HEK293 (cell line): ENCODE measurements around the gene FGD5.

Experiments
- CTCF ChIA-PET: fragments of 350-600 bp; formaldehyde crosslinking; extraction: SDS; loops from one replicate; lab custom pipeline; 2021; ENCODE audit warnings: antibody characterized with exemption; lab: Yijun Ruan, JAX
- POLR2A ChIA-PET: fragments of 300-600 bp; formaldehyde crosslinking; extraction: SDS; loops from one replicate; lab custom pipeline; 2020; ENCODE audit warnings: antibody characterized with exemption, inconsistent platforms; lab: Yijun Ruan, JAX
- H3K27ac ChIP-seq: fragments of 200-500 bp; sonication (Bioruptor generic); 2 replicates; pipeline ENCODE4 v1.5.1; 2014; ENCODE audit warnings: low read depth, low read length, control low read depth, inconsistent platforms; ENCODE audit errors: extremely low read depth
- H3K36me3 ChIP-seq, 2 experiments: fragments of 200-500 bp in 1 of 2; sonication (Bioruptor generic) in 1 of 2; 1 replicate in 1 of 2; 2 replicates in 1 of 2; pipeline ENCODE4 v1.5.1; 2014 to 2017; ENCODE audit warnings: inconsistent platforms in 2 of 2, low read length in 2 of 2; ENCODE audit not compliant: control insufficient read depth in 2 of 2, insufficient read depth in 1 of 2
- H3K4me1 ChIP-seq: fragments of 200-500 bp; sonication (Bioruptor generic); 2 replicates; pipeline ENCODE4 v1.5.1; 2014; ENCODE audit warnings: mild to moderate bottlenecking, low read length, inconsistent platforms; ENCODE audit not compliant: control insufficient read depth, insufficient read depth
- H3K4me3 ChIP-seq: 2 replicates; pipeline ENCODE4 v1.5.1; 2011; ENCODE audit warnings: low read depth, mild to moderate bottlenecking, control low read depth, low read length, moderate library complexity
- H3K9me3 ChIP-seq: fragments of 200-500 bp; sonication (Bioruptor generic); 2 replicates; pipeline ENCODE4 v1.5.1; 2014; ENCODE audit warnings: low read depth, low read length, inconsistent platforms; ENCODE audit not compliant: control insufficient read depth, insufficient read depth
- OSR2 ChIP-seq: fragments of 450-650 bp; formaldehyde crosslinking; IDR thresholded peaks from 2 replicates; pipeline ENCODE4 v1.5.1; 2016; ENCODE audit warnings: missing biosample characterization, missing genetic modification characterization
- SP3 ChIP-seq: fragments of 450-650 bp; formaldehyde crosslinking; IDR thresholded peaks from 2 replicates; pipeline ENCODE4 v1.5.1; 2016; ENCODE audit warnings: missing biosample characterization, missing genetic modification characterization
- ZNF280C ChIP-seq: fragments of 450-650 bp; formaldehyde crosslinking; IDR thresholded peaks from 2 replicates; pipeline ENCODE4 v1.5.1; 2016; ENCODE audit warnings: missing biosample characterization, missing genetic modification characterization
- ZNF391 ChIP-seq: fragments of 450-650 bp; formaldehyde crosslinking; IDR thresholded peaks from 2 replicates; pipeline ENCODE4 v1.5.1; 2016; ENCODE audit warnings: low read depth, missing biosample characterization, missing genetic modification characterization, borderline replicate concordance
- ZNF426 ChIP-seq: fragments of 450-650 bp; formaldehyde crosslinking; IDR thresholded peaks from 2 replicates; pipeline ENCODE4 v1.5.1; 2017; ENCODE audit warnings: missing biosample characterization, missing genetic modification characterization, mild to moderate bottlenecking, inconsistent platforms, moderate library complexity
- ZNF449 ChIP-seq: fragments of 450-650 bp; formaldehyde crosslinking; IDR thresholded peaks from 2 replicates; pipeline ENCODE4 v1.5.1; 2017; ENCODE audit warnings: missing biosample characterization, mild to moderate bottlenecking, missing genetic modification characterization, moderate library complexity
- ZNF544 ChIP-seq: fragments of 450-650 bp; formaldehyde crosslinking; IDR thresholded peaks from 2 replicates; pipeline ENCODE4 v1.5.0; 2017; ENCODE audit warnings: missing biosample characterization, missing genetic modification characterization
- ZNF626 ChIP-seq: fragments of 450-650 bp; sonication (Bioruptor Pico); formaldehyde crosslinking; IDR thresholded peaks from 2 replicates; pipeline ENCODE4 v1.5.1; 2018; ENCODE audit warnings: missing biosample characterization, missing genetic modification characterization, inconsistent platforms
- ZNF629 ChIP-seq: fragments of 450-650 bp; formaldehyde crosslinking; IDR thresholded peaks from 2 replicates; pipeline ENCODE4 v1.5.1; 2017; ENCODE audit warnings: missing biosample characterization, missing genetic modification characterization
- ZNF664 ChIP-seq: fragments of 450-650 bp; formaldehyde crosslinking; IDR thresholded peaks from 2 replicates; pipeline ENCODE4 v1.5.1; 2016; ENCODE audit warnings: missing biosample characterization, missing genetic modification characterization
- ZNF670 ChIP-seq: fragments of 450-650 bp; formaldehyde crosslinking; IDR thresholded peaks from 2 replicates; pipeline ENCODE4 v1.5.1; 2016; ENCODE audit warnings: missing biosample characterization, missing genetic modification characterization, low read depth
- ZNF777 ChIP-seq: fragments of 450-650 bp; formaldehyde crosslinking; IDR thresholded peaks from 2 replicates; pipeline ENCODE4 v1.5.1; 2017; ENCODE audit warnings: missing biosample characterization, missing genetic modification characterization, borderline replicate concordance
- ZNF792 ChIP-seq: fragments of 450-650 bp; formaldehyde crosslinking; IDR thresholded peaks from 2 replicates; pipeline ENCODE4 v1.5.1; 2016; ENCODE audit warnings: missing biosample characterization, missing genetic modification characterization
- TF ChIP-seq, protein P1 (sequence below): fragments of 450-650 bp; formaldehyde crosslinking; IDR thresholded peaks from 2 replicates; pipeline ENCODE4 v1.5.1; 2016; ENCODE audit warnings: missing biosample characterization, missing genetic modification characterization
- TF ChIP-seq, protein P2 (sequence below): fragments of 450-650 bp; formaldehyde crosslinking; IDR thresholded peaks from 2 replicates; pipeline ENCODE4 v1.5.1; 2017; ENCODE audit warnings: missing biosample characterization, missing genetic modification characterization
- TF ChIP-seq, protein P3 (sequence below): fragments of 450-650 bp; IDR thresholded peaks from 2 replicates; pipeline ENCODE4 v1.5.1; 2018; ENCODE audit warnings: missing biosample characterization, mild to moderate bottlenecking, missing genetic modification characterization

The FGD5 gene

GRCh38 chr3:14805961-14806537, 12.7 kb upstream of the FGD5 start:
- H3K4me1 ChIP-seq, result no peaks in the 10 kb centered on the region
- CTCF ChIA-PET, result no interaction called here
- POLR2A ChIA-PET, result no interaction called here

DNA sequence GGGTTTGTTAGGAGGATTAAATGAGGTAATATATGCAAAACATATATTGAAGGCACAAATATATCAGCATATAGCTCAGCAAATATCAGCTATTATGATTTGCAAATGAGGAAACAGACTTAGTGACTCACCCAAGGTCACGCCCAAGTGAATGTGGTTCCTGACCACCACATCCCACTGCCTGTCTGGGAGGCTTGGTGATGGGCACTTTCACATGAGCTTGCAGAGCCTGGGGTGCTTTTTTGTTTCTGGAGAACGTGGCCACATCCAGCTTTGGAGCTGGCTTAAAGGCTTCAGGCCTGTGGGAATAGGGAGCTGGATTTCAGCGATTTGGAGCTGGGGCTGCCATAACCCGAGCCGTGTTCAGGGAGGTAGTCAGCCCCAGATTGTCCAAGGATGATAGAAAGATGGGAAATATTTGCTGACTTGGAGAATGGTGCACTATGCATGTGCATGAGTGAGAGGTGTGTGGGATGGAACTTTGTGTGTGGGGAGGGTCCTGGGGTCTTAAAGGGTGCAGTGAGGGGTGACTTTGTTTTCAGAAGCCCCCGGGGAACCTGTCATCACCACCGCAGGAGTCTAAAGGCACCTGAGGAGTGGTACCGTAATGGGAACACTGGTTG, 12.0 kb upstream of the FGD5 start:
- H3K9me3 ChIP-seq, result no peaks in the 10 kb centered on the region
- ChIA-PET CTCF (no interaction called here), POLR2A (no interaction called here)
- no peak overlapping the region for H3K27ac ChIP-seq
- no peaks in the 10 kb centered on the region for H3K4me1 ChIP-seq
- no peak overlapping the region for H3K4me3 ChIP-seq
- TF ChIP-seq, protein P1, sequence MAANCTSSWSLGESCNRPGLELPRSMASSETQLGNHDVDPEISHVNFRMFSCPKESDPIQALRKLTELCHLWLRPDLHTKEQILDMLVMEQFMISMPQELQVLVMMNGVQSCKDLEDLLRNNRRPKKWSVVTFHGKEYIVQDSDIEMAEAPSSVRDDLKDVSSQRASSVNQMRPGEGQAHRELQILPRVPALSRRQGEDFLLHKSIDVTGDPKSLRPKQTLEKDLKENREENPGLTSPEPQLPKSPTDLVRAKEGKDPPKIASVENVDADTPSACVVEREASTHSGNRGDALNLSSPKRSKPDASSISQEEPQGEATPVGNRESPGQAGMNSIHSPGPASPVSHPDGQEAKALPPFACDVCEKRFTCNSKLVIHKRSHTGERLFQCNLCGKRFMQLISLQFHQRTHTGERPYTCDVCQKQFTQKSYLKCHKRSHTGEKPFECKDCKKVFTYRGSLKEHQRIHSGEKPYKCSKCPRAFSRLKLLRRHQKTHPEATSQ (tag by site-specific recombination), result no peak
- peak; percentile 72; the same call in 1 of the 2 replicates for TF ChIP-seq ZNF664 (tag by site-specific recombination)
- no peak for TF ChIP-seq ZNF777 (tag by site-specific recombination)
- no peaks in the 10 kb centered on the region for H3K36me3 ChIP-seq

More at GRCh38 chr3:14805961-14806537, 12.7 kb upstream of the FGD5 start:
- no peaks in the 10 kb centered on the region for H3K36me3 ChIP-seq
- TF ChIP-seq ZNF280C (tag by site-specific recombination) (no peak), ZNF792 (tag by site-specific recombination) (peak; percentile 71; the same call in 1 of the 2 replicates), OSR2 (tag by site-specific recombination) (no peak), ZNF626 (tag by site-specific recombination) (no peak), ZNF426 (tag by site-specific recombination) (no peak), SP3 (tag by site-specific recombination) (no peak), ZNF629 (tag by site-specific recombination) (no peak)
- TF ChIP-seq, all 188 proteins: peak for 1
- Histone ChIP-seq H3K4me3 (no peak overlapping the region), H3K9me3 (no peaks in the 10 kb centered on the region), H3K27ac (no peak overlapping the region)

DNA sequence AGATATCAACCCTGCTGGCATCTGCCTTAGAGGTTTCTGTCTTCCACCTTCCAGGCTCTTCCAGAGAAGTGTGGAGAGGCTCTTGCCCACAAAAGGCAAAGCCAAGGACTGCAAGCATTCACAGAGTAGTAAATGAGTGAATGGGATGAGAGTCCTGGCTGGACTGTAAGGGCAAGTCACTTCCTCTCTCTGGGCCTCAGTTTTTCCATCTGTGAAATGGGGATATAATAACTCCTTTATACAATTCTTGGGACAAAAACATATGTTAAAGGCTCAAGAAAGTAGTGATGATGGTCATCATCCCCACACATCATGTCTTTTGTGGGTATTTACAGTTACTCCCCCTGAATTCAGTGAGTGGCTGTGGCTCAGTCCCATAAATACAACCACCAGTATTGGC, 10.7 kb upstream of the FGD5 start:
- ChIA-PET POLR2A (no interaction called here), CTCF (interaction anchor here (1.1 kb wide), 1 partner anchor 17 kb away, joined by 3 read pairs; no protein-coding TSS in a partner anchor)
- H3K4me1 ChIP-seq, result no peaks in the 10 kb centered on the region

More for the DNA sequence above, 10.7 kb upstream of the FGD5 start:
- Histone ChIP-seq H3K4me3 (no peak overlapping the region), H3K27ac (no peak overlapping the region), H3K9me3 (no peaks in the 10 kb centered on the region), H3K36me3 (no peaks in the 10 kb centered on the region)
- TF ChIP-seq ZNF391, result no peak
- TF ChIP-seq ZNF544, result no peak
- no peak for TF ChIP-seq ZNF792 (tag by site-specific recombination)
- TF ChIP-seq ZNF449 (tag by site-specific recombination), result no peak
- TF ChIP-seq, protein P2, sequence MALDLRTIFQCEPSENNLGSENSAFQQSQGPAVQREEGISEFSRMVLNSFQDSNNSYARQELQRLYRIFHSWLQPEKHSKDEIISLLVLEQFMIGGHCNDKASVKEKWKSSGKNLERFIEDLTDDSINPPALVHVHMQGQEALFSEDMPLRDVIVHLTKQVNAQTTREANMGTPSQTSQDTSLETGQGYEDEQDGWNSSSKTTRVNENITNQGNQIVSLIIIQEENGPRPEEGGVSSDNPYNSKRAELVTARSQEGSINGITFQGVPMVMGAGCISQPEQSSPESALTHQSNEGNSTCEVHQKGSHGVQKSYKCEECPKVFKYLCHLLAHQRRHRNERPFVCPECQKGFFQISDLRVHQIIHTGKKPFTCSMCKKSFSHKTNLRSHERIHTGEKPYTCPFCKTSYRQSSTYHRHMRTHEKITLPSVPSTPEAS (tag by site-specific recombination), result no peak
- TF ChIP-seq ZNF670, result no peak
- TF ChIP-seq, protein P3, sequence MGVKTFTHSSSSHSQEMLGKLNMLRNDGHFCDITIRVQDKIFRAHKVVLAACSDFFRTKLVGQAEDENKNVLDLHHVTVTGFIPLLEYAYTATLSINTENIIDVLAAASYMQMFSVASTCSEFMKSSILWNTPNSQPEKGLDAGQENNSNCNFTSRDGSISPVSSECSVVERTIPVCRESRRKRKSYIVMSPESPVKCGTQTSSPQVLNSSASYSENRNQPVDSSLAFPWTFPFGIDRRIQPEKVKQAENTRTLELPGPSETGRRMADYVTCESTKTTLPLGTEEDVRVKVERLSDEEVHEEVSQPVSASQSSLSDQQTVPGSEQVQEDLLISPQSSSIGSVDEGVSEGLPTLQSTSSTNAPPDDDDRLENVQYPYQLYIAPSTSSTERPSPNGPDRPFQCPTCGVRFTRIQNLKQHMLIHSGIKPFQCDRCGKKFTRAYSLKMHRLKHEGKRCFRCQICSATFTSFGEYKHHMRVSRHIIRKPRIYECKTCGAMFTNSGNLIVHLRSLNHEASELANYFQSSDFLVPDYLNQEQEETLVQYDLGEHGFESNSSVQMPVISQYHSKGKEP (tag by site-specific recombination), result no peak
